Natural killer cell (primary cell): Measurements from ENCODE around the gene UBE4B. TPM values are rescaled to one million over a fixed set of nuclear protein-coding genes. Genes with fewer than 3 reads are reported as not detected.
A peak's percentile ranks its signal among the peaks of the same experiment; 100 is the strongest.
"Not testable (repeated sequence)": the region's sequence is repeated elsewhere in the genome, so short reads cannot be mapped to it uniquely, and the experiment has no call there.

Experiments
- ATAC-seq, 3 donors: fragments of 150-1000 bp in 2 of 3; fragments of 200-7000 bp in 1 of 3; cut with Tn5 transposase; 1 replicate in 1 of 3; 2 replicates in 2 of 3; pipeline ENCODE4 v1.10.0; 2021; ENCODE audit warnings: mild to moderate bottlenecking in 2 of 3, moderate library complexity in 2 of 3
- DNase-seq, 2 donors: peaks; one replicate each; pipeline versions ENCODE4 v3.0.0 to v3.0.0-alpha.2; 2013 to 2021; ENCODE audit warnings: mixed read lengths in 1 of 2
- H3K27ac ChIP-seq: one replicate; pipeline ENCODE4 v1.5.1; 2013; ENCODE audit warnings: mild to moderate bottlenecking, low read length
- H3K27me3 ChIP-seq: one replicate; pipeline ENCODE4 v1.6.1; 2013; ENCODE audit warnings: low read length; ENCODE audit not compliant: control insufficient read depth, insufficient read depth
- H3K36me3 ChIP-seq: one replicate; pipeline ENCODE4 v1.6.1; 2013; ENCODE audit warnings: low read length; ENCODE audit not compliant: control insufficient read depth, insufficient read depth
- H3K4me1 ChIP-seq: one replicate; pipeline ENCODE4 v1.6.1; 2013; ENCODE audit warnings: low read length; ENCODE audit not compliant: control insufficient read depth, insufficient read depth
- H3K4me3 ChIP-seq: one replicate; pipeline ENCODE4 v1.5.1; 2013; ENCODE audit warnings: low read length
- H3K9me3 ChIP-seq: one replicate; pipeline ENCODE4 v1.6.1; 2013; ENCODE audit warnings: low read length; ENCODE audit not compliant: control insufficient read depth, insufficient read depth
- H3K27ac Mint-ChIP-seq, 2 donors: one replicate each; pipeline ENCODE4 v1.8.0; 2022; ENCODE audit warnings: mild to moderate bottlenecking in 2 of 2, mixed read lengths in 2 of 2, moderate library complexity in 1 of 2
- H3K27me3 Mint-ChIP-seq, 2 donors: one replicate each; pipeline ENCODE4 v1.8.0; 2022; ENCODE audit warnings: low read depth in 2 of 2, mixed read lengths in 2 of 2
- H3K36me3 Mint-ChIP-seq: one replicate; pipeline ENCODE4 v1.8.0; 2022; ENCODE audit warnings: mixed read lengths
- H3K4me1 Mint-ChIP-seq, 2 donors: one replicate each; pipeline ENCODE4 v1.8.0; 2022; ENCODE audit warnings: mixed read lengths in 2 of 2
- H3K4me3 Mint-ChIP-seq: one replicate; pipeline ENCODE4 v1.8.0; 2022; ENCODE audit warnings: mild to moderate bottlenecking, moderate library complexity, mixed read lengths
- H3K9me3 Mint-ChIP-seq, 2 donors: one replicate each; pipeline ENCODE4 v1.8.0; 2022; ENCODE audit warnings: mixed read lengths in 2 of 2
- CTCF ChIP-seq: fragments of 200-600 bp; IDR thresholded peaks from one replicate; pipeline ENCODE4 v1.8.0; 2022; ENCODE audit warnings: antibody characterized with exemption
- WGBS: methylation state at CpG from one replicate; pipeline ENCODE4 v1.1.7; 2013; ENCODE audit warnings: missing lambda C conversion rate; ENCODE audit not compliant: insufficient coverage; 5-methylcytosine and 5-hydroxymethylcytosine counted together
- intact Hi-C: fragments of 100-400 bp; cut with micrococcal nuclease; formaldehyde crosslinking; loops from one replicate; pipeline ENCODE4 v1.14.2; 2022
- total RNA-seq, 4 donors: library from RNA; stranded (reverse); fragments of 120-200 nt in 1 of 4; gene quantifications; one replicate each; pipeline versions ENCODE4 v1.2.3 to v1.2.4, GENCODE V29; 2013 to 2022

Gene UBE4B
- total RNA-seq, 3 donors from 2014 or later (not counting 1 experiment from before 2014, with no cell fraction given): 37.0 to 48.0 (median 41.4) TPM

DNA sequence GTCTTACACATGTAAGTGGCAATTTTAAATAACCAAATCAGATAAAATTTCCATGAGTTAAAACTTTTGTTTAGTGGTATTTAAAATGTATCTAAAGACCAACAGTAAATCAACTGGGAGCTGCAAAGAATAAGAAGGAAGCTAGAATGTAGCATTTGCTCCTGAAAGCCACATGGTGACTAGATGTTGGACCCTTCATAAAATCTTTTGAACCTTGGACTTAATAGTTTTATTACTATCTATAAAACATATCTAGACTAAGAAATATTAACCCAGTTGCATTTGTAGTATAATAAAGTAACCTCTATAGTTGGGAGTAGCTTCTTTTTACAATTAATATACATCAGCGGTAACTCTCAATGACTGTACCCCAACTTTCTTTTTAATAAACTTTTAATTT is 72.1 kb downstream of the UBE4B start:
- intact Hi-C loops: no loop called here
- Histone ChIP-seq H3K4me3 (no peak overlapping the region), H3K4me1 (no peaks in the 10 kb centered on the region), H3K36me3 (peaks cover 49% of the 10 kb centered on the region), H3K27ac (no peak overlapping the region), H3K9me3 (no peaks in the 10 kb centered on the region), H3K27me3 (no peaks in the 10 kb centered on the region)
- no peak for ATAC-seq
- Mint-ChIP-seq H3K4me3 (no peak overlapping the region), H3K27ac (no peak overlapping the region), H3K27me3 (no peaks in the 10 kb centered on the region), H3K4me1 (no peaks in the 10 kb centered on the region), H3K36me3 (peaks cover 21% of the 10 kb centered on the region), H3K9me3 (no peaks in the 10 kb centered on the region)
- no peak for TF ChIP-seq CTCF
- WGBS: no CpG with 5 or more reads among the region's 1 CpG
- DNase-seq: no peak

DNA sequence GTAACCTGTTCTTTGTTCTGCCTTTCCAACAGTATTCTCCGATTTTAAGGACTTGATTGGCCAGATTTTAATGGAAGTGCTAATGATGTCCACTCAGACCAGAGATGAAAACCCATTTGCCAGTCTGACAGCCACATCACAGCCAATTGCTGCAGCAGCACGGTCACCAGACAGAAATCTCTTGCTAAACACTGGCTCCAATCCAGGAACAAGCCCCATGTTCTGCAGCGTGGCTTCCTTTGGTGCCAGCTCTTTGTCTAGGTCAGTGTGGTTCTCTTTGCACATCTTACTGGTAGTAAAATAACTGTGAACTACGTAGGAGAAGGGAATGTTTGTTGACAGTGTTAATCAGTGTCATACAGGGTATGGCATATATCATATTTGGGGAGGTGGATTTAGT is 72.7 kb downstream of the UBE4B start:
- ATAC-seq (no peak), DNase-seq (no peak)
- H3K4me1 Mint-ChIP-seq: no peaks in the 10 kb centered on the region
- Histone ChIP-seq H3K27me3 (no peaks in the 10 kb centered on the region), H3K4me3 (no peak overlapping the region), H3K27ac (no peak overlapping the region), H3K4me1 (no peaks in the 10 kb centered on the region), H3K9me3 (no peaks in the 10 kb centered on the region), H3K36me3 (peaks cover 49% of the 10 kb centered on the region)
- no peak overlapping the region for H3K27ac Mint-ChIP-seq
- WGBS: 99% methylated on average over 4 of the region's 4 CpGs
- H3K4me3 Mint-ChIP-seq: no peak overlapping the region
- H3K36me3 Mint-ChIP-seq: peaks cover 21% of the 10 kb centered on the region
- no peaks in the 10 kb centered on the region for H3K27me3 Mint-ChIP-seq
- TF ChIP-seq CTCF: no peak
- intact Hi-C loops: no loop called here
- H3K9me3 Mint-ChIP-seq: no peaks in the 10 kb centered on the region

GRCh38 chr1:10106241-10106640 is 73.5 kb downstream of the UBE4B start:
- Mint-ChIP-seq H3K4me3 (no peak overlapping the region), H3K27ac (no peak overlapping the region), H3K4me1 (no peaks in the 10 kb centered on the region), H3K27me3 (no peaks in the 10 kb centered on the region), H3K9me3 (no peaks in the 10 kb centered on the region), H3K36me3 (peaks cover 21% of the 10 kb centered on the region)
- Histone ChIP-seq H3K4me1 (no peaks in the 10 kb centered on the region), H3K27ac (no peak overlapping the region), H3K36me3 (peaks cover 52% of the 10 kb centered on the region), H3K27me3 (no peaks in the 10 kb centered on the region), H3K4me3 (no peak overlapping the region), H3K9me3 (no peaks in the 10 kb centered on the region)
- TF ChIP-seq CTCF: no peak
- ATAC-seq: no peak
- WGBS: 96% methylated on average over 17 of the region's 17 CpGs
- intact Hi-C loops: no loop called here
- DNase-seq: no peak

DNA sequence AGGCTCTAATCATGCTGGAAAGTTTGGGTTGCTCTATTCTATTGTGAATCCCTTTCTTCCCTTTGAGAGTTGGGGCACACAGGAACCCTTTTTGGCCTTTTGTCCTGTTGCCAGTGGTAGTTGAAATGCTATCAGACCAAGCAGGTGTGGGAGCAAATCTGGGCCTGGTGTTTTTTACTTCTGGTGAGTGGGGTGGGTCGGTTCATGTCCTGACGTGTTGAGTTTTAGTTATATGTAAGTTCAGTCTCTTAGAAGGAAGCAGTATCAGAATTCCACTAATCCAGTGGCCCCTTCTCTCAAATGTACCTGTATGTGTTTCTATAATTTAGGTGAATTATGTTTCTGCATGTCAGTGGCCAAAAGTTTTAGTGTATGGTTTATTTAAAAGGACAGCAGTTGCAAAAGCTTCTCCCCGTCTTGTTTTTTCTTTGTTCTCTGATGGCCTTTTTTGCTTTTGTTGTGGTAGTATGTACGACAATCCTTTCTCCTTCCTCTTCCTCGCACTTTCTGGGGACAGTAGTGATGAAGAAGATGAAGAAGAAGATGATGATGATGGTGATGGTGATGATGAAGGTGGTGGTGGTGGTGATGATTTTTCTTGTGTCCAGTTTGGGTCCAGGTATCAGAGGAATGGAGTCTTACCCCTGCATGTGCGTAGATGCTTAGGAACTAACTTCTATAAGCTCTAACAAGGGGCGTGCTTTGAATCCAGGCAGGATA is 74.2 kb downstream of the UBE4B start:
- ATAC-seq: no peak
- peaks cover 51% of the 10 kb centered on the region for H3K36me3 ChIP-seq
- H3K27ac Mint-ChIP-seq: peak overlapping the region in 1 of 2 donors; percentile 43

DNA sequence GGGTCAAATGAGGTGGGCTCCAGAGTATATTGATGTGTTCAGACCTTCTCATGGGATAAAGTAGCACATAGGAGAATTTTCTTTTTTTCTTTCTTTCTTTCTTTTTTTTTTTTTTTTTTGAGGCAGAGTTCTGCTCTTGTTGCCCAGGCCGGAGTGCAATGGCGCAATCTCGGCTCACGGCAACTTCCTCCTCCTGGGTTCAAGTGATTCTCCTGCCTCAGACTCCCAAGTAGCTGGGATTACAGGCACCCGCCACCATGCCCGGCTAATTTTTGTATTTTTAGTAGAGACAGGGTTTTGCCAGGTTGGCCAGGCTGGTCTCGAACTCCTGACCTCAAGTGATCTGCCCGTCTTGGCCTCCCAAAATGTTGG is 74.7 kb downstream of the UBE4B start:
- H3K27ac ChIP-seq, H3K4me1 Mint-ChIP-seq, H3K9me3 Mint-ChIP-seq, ATAC-seq, H3K27me3 ChIP-seq, intact Hi-C loops, H3K9me3 ChIP-seq, H3K4me3 Mint-ChIP-seq, H3K4me1 ChIP-seq, H3K27me3 Mint-ChIP-seq, H3K4me3 ChIP-seq, DNase-seq: not testable (repeated sequence)
- peak overlapping the region in 1 of 2 donors; percentile 43 for H3K27ac Mint-ChIP-seq
- WGBS: 97% methylated on average over 8 of the region's 8 CpGs
- H3K36me3 ChIP-seq: peaks cover 50% of the 10 kb centered on the region
- H3K36me3 Mint-ChIP-seq: peaks cover 21% of the 10 kb centered on the region

More for the DNA sequence above, 74.2 kb downstream of the UBE4B start:
- H3K9me3 Mint-ChIP-seq: no peaks in the 10 kb centered on the region
- Histone ChIP-seq H3K4me3 (no peak overlapping the region), H3K27ac (no peak overlapping the region), H3K4me1 (no peaks in the 10 kb centered on the region), H3K27me3 (no peaks in the 10 kb centered on the region), H3K9me3 (no peaks in the 10 kb centered on the region)
- DNase-seq: no peak
- no peak for TF ChIP-seq CTCF
- H3K4me3 Mint-ChIP-seq: no peak overlapping the region
- WGBS: 100% methylated on average over 4 of the region's 7 CpGs
- H3K4me1 Mint-ChIP-seq: no peaks in the 10 kb centered on the region
- H3K27me3 Mint-ChIP-seq: no peaks in the 10 kb centered on the region
- intact Hi-C loops: no loop called here
- H3K36me3 Mint-ChIP-seq: peaks cover 21% of the 10 kb centered on the region
